RWPE2 (cell line): ENCODE results near the gene AUH.
A peak's percentile ranks its signal among the peaks of the same experiment; 100 is the strongest.

Experiments
- ATAC-seq: fragments of 200-7000 bp; cut with Tn5 transposase; 3 replicates; pipeline ENCODE4 v1.9.1; 2021; ENCODE audit warnings: low read depth
- DNase-seq: peaks from one replicate; pipeline ENCODE4 v3.0.0-alpha.2; 2020; ENCODE audit warnings: low spot score
- H3K27ac ChIP-seq: fragments of 450-650 bp; 2 replicates; pipeline ENCODE4 v1.5.1; 2017; ENCODE audit warnings: mild to moderate bottlenecking; ENCODE audit not compliant: poor library complexity, severe bottlenecking
- H3K27me3 ChIP-seq: fragments of 250-450 bp; sonication (Bioruptor Pico); 2 replicates; pipeline ENCODE4 v1.5.1; 2021; ENCODE audit warnings: mild to moderate bottlenecking, moderate library complexity; ENCODE audit not compliant: insufficient read depth, poor library complexity, severe bottlenecking
- H3K36me3 ChIP-seq: fragments of 250-450 bp; sonication (Bioruptor Pico); 2 replicates; pipeline ENCODE4 v1.5.1; 2020; ENCODE audit warnings: low read depth, mild to moderate bottlenecking, moderate library complexity
- H3K4me1 ChIP-seq: fragments of 250-450 bp; sonication (Bioruptor Pico); 2 replicates; pipeline ENCODE4 v1.5.1; 2021; ENCODE audit warnings: mild to moderate bottlenecking, moderate library complexity; ENCODE audit not compliant: insufficient read depth, poor library complexity, severe bottlenecking
- H3K4me3 ChIP-seq: fragments of 250-450 bp; sonication (Bioruptor Pico); 2 replicates; pipeline ENCODE4 v1.5.1; 2021; ENCODE audit warnings: mild to moderate bottlenecking, moderate library complexity; ENCODE audit not compliant: severe bottlenecking
- H3K9me3 ChIP-seq: fragments of 250-450 bp; sonication (Bioruptor Pico); 2 replicates; pipeline ENCODE4 v1.5.1; 2021; ENCODE audit warnings: mild to moderate bottlenecking, moderate library complexity; ENCODE audit not compliant: severe bottlenecking
- TF ChIP-seq, protein P1 (sequence below): fragments of 450-650 bp; IDR thresholded peaks from one replicate; pipeline ENCODE4 v1.5.1; 2017; ENCODE audit warnings: mild to moderate bottlenecking, moderate library complexity; ENCODE audit not compliant: poor library complexity, severe bottlenecking

Gene AUH

DNA sequence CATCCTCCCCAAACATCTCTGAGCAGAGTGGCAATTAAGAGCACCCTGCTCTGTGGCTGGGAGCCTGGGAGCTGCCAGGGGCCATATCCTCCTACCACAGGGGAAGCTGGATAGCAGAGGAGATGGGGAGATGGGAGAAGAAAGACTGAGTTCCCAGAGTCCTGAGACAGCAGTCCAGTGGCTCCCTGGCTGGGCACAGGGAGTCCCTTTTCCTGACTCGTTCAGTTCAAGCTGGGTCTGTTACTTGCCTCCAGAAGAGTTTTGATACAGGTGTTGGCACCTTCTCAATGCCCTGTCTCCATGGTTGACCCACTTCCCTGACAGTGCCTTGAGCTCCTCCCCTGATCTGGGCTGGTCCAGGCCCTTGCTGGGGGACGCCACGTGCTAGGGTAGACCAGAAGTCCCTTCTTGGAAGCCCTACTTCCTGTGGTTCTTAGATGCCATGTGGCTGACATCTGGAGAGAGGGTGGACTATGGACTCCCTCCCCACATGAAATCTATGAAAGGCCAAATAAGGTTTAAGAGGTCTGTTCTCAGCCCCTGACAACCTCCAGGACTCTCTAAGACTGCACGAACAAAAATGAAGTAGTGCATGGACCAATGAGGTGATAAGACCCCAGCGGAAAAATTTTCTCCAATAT is 166.2 kb downstream of the AUH start:
- Histone ChIP-seq H3K4me3 (no peak overlapping the region), H3K27me3 (no peaks in the 10 kb centered on the region), H3K27ac (no peak overlapping the region), H3K4me1 (peaks cover 36% of the 10 kb centered on the region), H3K36me3 (no peaks in the 10 kb centered on the region), H3K9me3 (peaks cover 1% of the 10 kb centered on the region)
- TF ChIP-seq, protein P1, sequence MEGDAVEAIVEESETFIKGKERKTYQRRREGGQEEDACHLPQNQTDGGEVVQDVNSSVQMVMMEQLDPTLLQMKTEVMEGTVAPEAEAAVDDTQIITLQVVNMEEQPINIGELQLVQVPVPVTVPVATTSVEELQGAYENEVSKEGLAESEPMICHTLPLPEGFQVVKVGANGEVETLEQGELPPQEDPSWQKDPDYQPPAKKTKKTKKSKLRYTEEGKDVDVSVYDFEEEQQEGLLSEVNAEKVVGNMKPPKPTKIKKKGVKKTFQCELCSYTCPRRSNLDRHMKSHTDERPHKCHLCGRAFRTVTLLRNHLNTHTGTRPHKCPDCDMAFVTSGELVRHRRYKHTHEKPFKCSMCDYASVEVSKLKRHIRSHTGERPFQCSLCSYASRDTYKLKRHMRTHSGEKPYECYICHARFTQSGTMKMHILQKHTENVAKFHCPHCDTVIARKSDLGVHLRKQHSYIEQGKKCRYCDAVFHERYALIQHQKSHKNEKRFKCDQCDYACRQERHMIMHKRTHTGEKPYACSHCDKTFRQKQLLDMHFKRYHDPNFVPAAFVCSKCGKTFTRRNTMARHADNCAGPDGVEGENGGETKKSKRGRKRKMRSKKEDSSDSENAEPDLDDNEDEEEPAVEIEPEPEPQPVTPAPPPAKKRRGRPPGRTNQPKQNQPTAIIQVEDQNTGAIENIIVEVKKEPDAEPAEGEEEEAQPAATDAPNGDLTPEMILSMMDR: no peak
- DNase-seq (no peak), ATAC-seq (no peak)

DNA sequence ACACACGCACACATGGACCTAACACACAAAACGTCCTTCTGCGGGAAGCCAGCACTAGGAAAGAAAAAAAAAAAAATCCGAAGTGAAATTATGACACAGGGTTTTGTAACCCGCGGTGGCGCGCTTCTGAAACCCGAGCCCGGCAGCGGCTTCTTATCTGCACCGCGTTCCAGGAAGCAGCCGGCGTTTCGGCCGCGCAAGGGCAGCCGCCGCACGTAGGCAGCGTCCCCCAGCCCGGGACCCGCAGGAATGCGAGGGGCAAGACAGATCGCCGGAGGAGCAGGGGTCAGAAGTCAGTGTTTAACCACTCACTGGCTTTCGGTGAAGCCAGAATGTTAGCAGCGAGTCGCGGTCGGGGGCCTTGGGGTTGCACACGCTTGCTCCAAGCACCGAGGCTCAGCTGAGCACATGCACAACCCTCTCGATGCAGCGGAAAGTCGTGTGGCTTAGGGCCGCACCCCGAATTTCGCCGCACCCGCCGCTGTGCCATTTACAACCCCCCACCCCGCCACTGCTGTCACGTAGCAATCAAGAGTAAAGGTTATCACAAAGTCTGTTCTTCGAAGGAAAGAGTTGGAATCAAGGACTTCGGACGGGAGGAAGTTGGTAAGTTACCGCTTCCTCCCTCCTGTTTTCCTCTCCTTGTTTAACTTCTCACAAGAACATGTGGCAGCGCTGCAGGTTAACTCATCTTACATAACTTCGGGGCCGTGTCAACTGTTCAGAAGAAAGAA is 167.9 kb downstream of the AUH start:
- Histone ChIP-seq H3K27me3 (no peaks in the 10 kb centered on the region), H3K36me3 (no peaks in the 10 kb centered on the region), H3K27ac (peak overlapping the region; percentile 81), H3K9me3 (no peaks in the 10 kb centered on the region), H3K4me1 (peaks cover 36% of the 10 kb centered on the region), H3K4me3 (peak overlapping the region; percentile 9)
- peak; percentile 35; the same call in 2 of the 3 replicates for ATAC-seq
- no peak for DNase-seq
- TF ChIP-seq, protein P1: no peak

DNA sequence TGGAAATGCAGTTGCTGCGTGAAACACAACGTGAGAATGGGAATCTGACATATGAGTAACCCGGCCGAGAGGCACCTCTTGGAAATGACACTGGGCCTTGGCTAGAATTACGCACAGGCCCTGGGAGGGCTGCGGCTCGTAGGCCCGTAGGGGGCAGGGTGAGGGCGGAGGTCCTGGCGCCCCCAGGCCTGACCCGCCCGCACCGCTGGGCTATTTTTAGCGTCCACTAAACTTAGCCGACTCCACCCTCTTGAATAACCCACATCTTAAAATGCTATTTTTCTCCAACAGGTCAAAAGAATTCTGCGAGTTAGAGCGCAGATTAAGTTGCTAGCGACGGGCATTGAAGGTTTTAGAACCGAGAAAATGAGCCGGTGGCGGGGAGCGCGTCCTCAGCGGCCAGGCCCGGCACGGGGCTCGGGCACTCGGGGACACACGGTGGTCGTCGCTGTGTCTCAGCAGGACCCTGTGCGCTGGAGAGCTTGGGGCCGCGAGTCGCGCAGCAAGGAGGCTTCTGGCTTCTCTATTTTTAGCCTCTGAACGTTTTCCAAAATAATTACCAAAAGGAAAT is 168.5 kb downstream of the AUH start:
- Histone ChIP-seq H3K36me3 (no peaks in the 10 kb centered on the region), H3K4me1 (peaks cover 32% of the 10 kb centered on the region), H3K27ac (peak overlapping the region; percentile 81), H3K4me3 (peak overlapping the region; percentile 9), H3K9me3 (no peaks in the 10 kb centered on the region), H3K27me3 (no peaks in the 10 kb centered on the region)
- ATAC-seq (peak; percentile 81), DNase-seq (no peak)
- TF ChIP-seq, protein P1: peak; percentile 12

DNA sequence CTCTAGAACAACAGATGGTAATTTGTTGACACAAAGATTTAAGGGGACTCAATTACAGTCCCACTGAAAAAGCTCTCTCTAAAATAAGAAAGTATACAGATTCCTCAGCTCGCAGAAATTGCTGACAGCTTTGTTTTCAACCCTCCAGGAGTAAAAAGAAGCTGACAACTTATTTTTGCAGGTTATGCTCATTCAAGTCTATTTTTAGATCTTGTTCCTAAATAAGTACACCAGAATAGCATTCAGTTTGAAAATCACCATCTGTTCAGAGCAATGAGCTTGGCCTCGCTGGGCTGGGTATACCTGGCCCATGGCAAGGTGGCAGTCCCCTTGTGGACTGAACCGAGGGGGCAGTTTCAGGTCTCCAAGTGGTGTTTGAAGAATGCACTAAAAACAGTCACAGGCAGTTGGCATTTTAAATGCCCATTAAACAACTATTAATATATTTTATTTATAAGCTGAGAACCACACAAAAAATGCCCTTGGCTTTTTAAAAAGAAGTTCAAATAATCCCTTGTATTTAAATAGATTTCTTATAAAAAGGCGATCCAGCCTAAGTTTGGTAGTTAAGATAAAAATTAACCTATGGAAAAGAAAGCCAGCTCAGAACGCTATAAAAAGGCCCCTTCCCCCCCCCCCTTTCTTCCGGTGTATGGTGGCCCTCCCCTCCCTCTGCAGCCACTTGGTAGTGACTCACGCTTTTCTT is 169.2 kb downstream of the AUH start:
- no peaks in the 10 kb centered on the region for H3K27me3 ChIP-seq
- H3K4me3 ChIP-seq: no peak overlapping the region
- H3K36me3 ChIP-seq: no peaks in the 10 kb centered on the region
- H3K27ac ChIP-seq: peak overlapping the region; percentile 81
- H3K4me1 ChIP-seq: peaks cover 26% of the 10 kb centered on the region
- DNase-seq (no peak), ATAC-seq (no peak)
- TF ChIP-seq, protein P1: no peak
- H3K9me3 ChIP-seq: no peaks in the 10 kb centered on the region
